Measurements from ENCODE around the gene ATXN1. TPM values are rescaled to one million over a fixed set of nuclear protein-coding genes. Genes with fewer than 3 reads are reported as not detected.

ATXN1 gene
- total RNA-seq, 4 donors from 2014 or later = 48.7 to 166 (median 105) TPM

- peaks cover 16 to 57% (median 24%) of the 10 kb centered on the region in 4 donors for H3K4me1 ChIP-seq
- 59 to 63% methylated on average over 3 of the region's 3 CpGs for WGBS, 2 donors (ENCODE audit: low coverage in 1 of 2)
- H3K27ac ChIP-seq = peak overlapping the region in 3 of 4 donors; percentile 36 to 58 (median 42)
- TF ChIP-seq CTCF (IDR thresholded peaks at IDR 0.05) = no peak
- no peaks in the 10 kb centered on the region for H3K27me3 ChIP-seq
- no peaks in the 10 kb centered on the region for H3K36me3 ChIP-seq
- intact Hi-C loops (cut with DNase I; ENCODE audit: low total_unique reads) (no loop called here), in situ Hi-C loops (cut with MboI; ENCODE audit: low pct_ligation_motif_present in 1 of 4, low pct_unique_long_range_greater_than_20kb in 1 of 4, low sequenced_read_pairs in 3 of 4) (loop anchor here in 2 of 4 donors (10.0 kb wide), 1 partner anchor 69 kb away; no protein-coding TSS in a partner anchor)
- DNase-seq = no peak
- no peak overlapping the region for H3K4me3 ChIP-seq
- no peaks in the 10 kb centered on the region for H3K9me3 ChIP-seq
Observed at GRCh38 chr6:16403831-16404230, 357.4 kb downstream of the ATXN1 start.

- no peak for DNase-seq
- Histone ChIP-seq H3K27me3 (no peaks in the 10 kb centered on the region), H3K4me3 (no peak overlapping the region), H3K36me3 (no peaks in the 10 kb centered on the region), H3K27ac (peak overlapping the region in 3 of 4 donors; percentile 36 to 58 (median 58)), H3K4me1 (peaks cover 16 to 54% (median 24%) of the 10 kb centered on the region in 4 donors), H3K9me3 (no peaks in the 10 kb centered on the region)
- 67 to 70% methylated on average over 1 to 2 of the region's 2 CpGs for WGBS, 2 donors (ENCODE audit: low coverage in 1 of 2)
- in situ Hi-C loops (cut with MboI; ENCODE audit: low pct_ligation_motif_present in 1 of 4, low pct_unique_long_range_greater_than_20kb in 1 of 4, low sequenced_read_pairs in 3 of 4) = loop anchor here in 2 of 4 donors (10.0 kb wide), 1 partner anchor 68 kb away; no protein-coding TSS in a partner anchor
- intact Hi-C loops (cut with DNase I; ENCODE audit: low total_unique reads) = no loop called here
- TF ChIP-seq EP300 (IDR thresholded peaks at IDR 0.05; ENCODE audit: low read depth) (no peak), POLR2AphosphoS5 (IDR thresholded peaks at IDR 0.05) (peak in 2 of 3 donors; percentile 38 to 50), CTCF (IDR thresholded peaks at IDR 0.05) (no peak)
Observed at GRCh38 chr6:16402581-16402900, 358.7 kb downstream of the ATXN1 start.

GRCh38 chr6:16400248-16400760, 361.0 kb downstream of the ATXN1 start:
- no peak for DNase-seq
- intact Hi-C loops (cut with DNase I; ENCODE audit: low total_unique reads) (no loop called here), in situ Hi-C loops (cut with MboI; ENCODE audit: low pct_ligation_motif_present in 1 of 4, low pct_unique_long_range_greater_than_20kb in 1 of 4, low sequenced_read_pairs in 3 of 4) (loop anchor here in 2 of 4 donors (10.0 kb wide), 1 partner anchor 66 kb away; no protein-coding TSS in a partner anchor)
- Histone ChIP-seq H3K4me1 (peaks cover under 1 to 32% (median 9%) of the 10 kb centered on the region in 4 donors), H3K27me3 (no peaks in the 10 kb centered on the region), H3K27ac (peak overlapping the region in 3 of 4 donors; percentile 47 to 59 (median 52)), H3K9me3 (no peaks in the 10 kb centered on the region), H3K36me3 (no peaks in the 10 kb centered on the region), H3K4me3 (no peak overlapping the region)
- TF ChIP-seq CTCF (IDR thresholded peaks at IDR 0.05) (no peak), EP300 (IDR thresholded peaks at IDR 0.05; ENCODE audit: low read depth) (no peak), POLR2A (IDR thresholded peaks at IDR 0.05) (no peak), POLR2AphosphoS5 (IDR thresholded peaks at IDR 0.05) (no peak)
- WGBS, 2 donors (ENCODE audit: low coverage in 1 of 2) = 95% methylated on average over 3 of the region's 3 CpGs; no CpG with 5 or more reads in 1 of the 2 donors

GRCh38 chr6:16399695-16400094, 361.6 kb downstream of the ATXN1 start:
- H3K27ac ChIP-seq = peak overlapping the region in 3 of 4 donors; percentile 47 to 59 (median 52)
- H3K4me1 ChIP-seq = peaks cover under 1 to 28% (median 7%) of the 10 kb centered on the region in 4 donors
- 70% methylated on average over 5 of the region's 5 CpGs; no CpG with 5 or more reads in 1 of the 2 donors for WGBS, 2 donors (ENCODE audit: low coverage in 1 of 2)
- intact Hi-C loops (cut with DNase I; ENCODE audit: low total_unique reads) = loop anchor here (1.0 kb wide), 1 partner anchor 35 kb away; no protein-coding TSS in a partner anchor
- TF ChIP-seq EP300 (IDR thresholded peaks at IDR 0.05; ENCODE audit: low read depth) (no peak), CTCF (IDR thresholded peaks at IDR 0.05) (no peak), POLR2A (IDR thresholded peaks at IDR 0.05) (no peak), POLR2AphosphoS5 (IDR thresholded peaks at IDR 0.05) (no peak)
- DNase-seq = no peak
- H3K36me3 ChIP-seq = no peaks in the 10 kb centered on the region
- H3K27me3 ChIP-seq = no peaks in the 10 kb centered on the region
- H3K9me3 ChIP-seq = no peaks in the 10 kb centered on the region
- no peak overlapping the region for H3K4me3 ChIP-seq
- in situ Hi-C loops (cut with MboI; ENCODE audit: low pct_ligation_motif_present in 1 of 4, low pct_unique_long_range_greater_than_20kb in 1 of 4, low sequenced_read_pairs in 3 of 4) = loop anchor here in 2 of 4 donors (10.0 kb wide), 1 partner anchor 65 kb away; no protein-coding TSS in a partner anchor

All from transverse colon (tissue), 4 donors.